ENCODE data around the gene PDE8B.

Gene PDE8B, protein sequence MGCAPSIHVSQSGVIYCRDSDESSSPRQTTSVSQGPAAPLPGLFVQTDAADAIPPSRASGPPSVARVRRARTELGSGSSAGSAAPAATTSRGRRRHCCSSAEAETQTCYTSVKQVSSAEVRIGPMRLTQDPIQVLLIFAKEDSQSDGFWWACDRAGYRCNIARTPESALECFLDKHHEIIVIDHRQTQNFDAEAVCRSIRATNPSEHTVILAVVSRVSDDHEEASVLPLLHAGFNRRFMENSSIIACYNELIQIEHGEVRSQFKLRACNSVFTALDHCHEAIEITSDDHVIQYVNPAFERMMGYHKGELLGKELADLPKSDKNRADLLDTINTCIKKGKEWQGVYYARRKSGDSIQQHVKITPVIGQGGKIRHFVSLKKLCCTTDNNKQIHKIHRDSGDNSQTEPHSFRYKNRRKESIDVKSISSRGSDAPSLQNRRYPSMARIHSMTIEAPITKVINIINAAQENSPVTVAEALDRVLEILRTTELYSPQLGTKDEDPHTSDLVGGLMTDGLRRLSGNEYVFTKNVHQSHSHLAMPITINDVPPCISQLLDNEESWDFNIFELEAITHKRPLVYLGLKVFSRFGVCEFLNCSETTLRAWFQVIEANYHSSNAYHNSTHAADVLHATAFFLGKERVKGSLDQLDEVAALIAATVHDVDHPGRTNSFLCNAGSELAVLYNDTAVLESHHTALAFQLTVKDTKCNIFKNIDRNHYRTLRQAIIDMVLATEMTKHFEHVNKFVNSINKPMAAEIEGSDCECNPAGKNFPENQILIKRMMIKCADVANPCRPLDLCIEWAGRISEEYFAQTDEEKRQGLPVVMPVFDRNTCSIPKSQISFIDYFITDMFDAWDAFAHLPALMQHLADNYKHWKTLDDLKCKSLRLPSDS

DNA sequence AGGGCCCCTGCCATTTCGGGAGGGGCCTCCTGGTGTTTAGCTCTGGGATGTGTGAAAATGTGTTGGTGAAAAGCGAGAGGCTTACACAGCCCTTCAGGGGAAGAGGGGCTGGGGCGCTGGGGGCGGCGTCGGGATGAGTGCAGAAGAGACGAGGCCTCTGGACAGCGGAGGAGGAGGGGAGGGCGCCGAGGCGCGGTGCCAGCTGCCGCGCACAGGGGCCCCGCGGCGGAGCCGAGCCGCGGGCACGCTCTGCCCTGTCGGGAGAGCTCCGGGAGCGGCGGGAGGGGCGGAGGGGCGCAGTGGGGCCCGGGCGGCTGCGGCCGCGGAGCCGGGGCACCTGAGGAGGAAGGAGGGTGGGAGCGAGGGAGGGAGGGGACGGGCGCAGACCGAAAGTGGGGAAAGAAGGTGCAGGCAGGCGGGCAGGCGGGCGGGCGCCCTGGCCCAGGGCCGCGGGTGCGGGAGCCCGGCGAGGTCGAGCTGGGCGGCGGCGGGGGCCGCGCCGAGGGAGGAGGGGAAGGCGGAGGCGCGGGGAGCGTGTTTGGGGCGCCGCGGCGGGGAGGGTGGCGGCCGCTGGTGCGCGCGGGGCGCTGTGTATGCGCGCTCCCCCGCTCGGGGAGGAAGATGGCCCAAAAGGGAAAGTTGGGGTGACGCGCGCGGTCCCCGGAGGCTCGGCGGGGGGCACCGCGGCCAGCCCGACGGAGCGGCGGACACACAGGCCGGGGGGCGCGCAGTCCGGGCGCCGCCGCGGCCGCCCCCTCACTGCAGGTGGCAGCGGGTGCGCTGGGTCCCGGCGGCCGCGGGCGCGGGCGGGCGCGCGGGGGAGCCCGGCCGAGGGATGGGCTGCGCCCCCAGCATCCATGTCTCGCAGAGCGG is at the start of gene PDE8B:
Gene PDE8B, plus strand, starts transcription at position 590 of the 873 bp plus-strand sequence. Its CDS starts 246 bp downstream, at position 836.
- DNase-seq (ENCODE audit: low read depth in 2 of 3, low spot score in 2 of 3), result no peak

DNA sequence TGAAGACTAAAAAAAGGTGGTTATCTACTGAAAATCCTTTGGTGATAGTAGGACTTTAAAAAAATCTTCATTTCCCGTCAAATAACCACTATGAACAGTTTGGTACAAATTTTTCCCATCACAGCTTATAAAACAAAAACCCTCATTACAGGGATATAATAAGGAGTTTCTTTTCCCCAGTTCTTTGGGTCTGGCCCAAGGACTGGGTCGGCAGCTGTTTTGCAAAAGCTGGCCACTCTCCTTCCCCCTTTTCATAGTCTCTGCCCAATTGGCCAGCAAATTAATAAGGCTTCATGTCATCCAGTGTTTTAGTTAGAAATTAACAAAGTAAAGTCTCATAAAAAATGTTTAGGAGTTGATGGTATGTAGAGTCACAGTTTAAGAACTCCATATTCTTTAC is 47.0 kb upstream of the PDE8B start:
- DNase-seq (ENCODE audit: low read depth in 2 of 3, low spot score in 2 of 3), result no peak

DNA sequence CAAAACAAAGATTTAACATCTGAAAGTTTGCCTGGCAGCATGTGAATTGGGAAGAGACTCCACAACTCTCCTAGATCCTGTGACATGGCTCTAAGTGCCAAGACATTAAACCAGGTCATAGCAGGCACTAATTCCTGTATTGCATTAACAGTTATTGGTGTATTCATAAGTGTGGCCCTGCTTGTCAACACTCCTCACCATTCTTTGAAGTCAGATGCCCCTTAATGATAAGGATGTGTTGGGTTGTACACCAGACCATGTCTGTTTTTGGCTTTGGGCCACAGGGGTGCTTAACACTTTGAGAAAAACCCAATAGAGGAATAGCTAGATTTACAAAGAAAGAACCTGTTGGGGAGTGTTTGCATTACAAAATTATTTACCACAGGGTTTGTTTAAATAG is 43.4 kb upstream of the PDE8B start:
- DNase-seq (ENCODE audit: low read depth in 2 of 3, low spot score in 2 of 3), result no peak

DNA sequence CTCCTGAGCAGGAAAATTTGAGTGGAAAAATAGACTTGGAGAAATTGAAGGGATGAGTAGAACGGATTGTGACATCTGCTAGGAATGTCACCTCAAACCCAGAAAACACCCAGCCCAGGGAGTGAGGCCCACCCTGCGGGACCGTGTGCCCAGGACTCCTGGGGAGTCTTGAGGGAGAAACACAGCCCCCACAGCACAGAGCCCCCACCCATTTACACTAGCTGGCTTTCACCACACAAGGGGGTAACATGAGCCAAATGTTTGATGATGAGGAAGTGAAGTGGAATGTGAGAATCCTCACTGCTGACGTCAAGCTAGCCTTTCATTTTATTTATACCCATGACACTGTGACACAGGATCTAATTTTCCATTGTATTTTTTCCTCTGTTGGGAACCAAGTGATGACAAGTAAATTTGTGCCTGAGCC is 42.8 kb upstream of the PDE8B start:
- DNase-seq (ENCODE audit: low read depth in 2 of 3, low spot score in 2 of 3), result no peak

DNA sequence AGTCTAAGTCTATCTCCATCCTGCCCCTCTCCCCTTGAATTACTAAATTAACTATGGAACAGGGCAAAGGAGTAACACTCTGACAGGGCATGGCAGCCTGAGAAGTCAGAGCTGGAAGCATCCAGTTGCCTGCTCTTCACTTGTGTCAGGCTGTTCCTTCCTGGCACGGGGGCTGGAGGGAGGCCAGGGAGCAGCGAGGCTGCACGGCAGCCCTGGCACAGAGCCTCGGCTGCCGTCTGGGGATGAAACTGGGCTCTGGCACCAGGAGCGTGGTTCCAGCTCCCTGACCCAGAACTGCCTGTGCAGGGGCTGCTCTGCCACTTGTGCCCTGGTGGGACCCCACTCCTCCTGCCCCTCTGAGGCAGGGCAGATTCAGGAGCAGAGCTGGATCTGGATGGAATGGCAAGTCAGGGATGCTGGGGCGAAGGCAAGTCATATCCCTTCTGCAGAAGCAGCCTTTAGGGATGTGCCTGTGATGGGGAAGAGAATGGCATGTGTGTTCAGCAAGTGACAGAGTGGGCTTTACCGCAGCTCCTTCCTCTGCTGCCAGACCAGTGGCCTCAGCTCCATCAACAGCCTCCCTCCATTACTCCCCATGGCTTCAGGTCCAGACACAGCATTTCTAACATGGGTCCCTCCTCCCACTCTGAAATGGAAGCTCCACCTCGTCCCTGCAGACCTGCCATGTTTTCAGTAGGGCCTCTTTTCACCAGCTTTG is 42.2 kb upstream of the PDE8B start:
- DNase-seq (ENCODE audit: low read depth in 2 of 3, low spot score in 2 of 3), result no peak

DNA sequence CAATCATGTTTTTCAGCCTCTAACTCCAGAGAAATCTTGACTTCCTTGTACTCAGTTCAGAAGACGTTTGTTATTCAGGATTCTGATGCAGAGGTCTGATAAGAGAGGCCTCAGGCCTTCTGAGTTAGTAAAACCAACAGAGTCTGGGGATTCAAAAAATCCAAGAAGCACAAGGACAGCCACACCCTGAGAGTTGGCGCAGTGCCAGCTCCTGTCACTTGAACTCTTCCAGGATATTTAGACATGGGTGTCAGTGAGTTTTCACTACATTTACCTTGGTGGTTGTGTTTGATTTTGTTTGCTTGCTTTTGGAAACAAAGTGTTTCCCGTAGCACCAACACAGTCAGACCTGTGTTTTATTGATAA is 41.6 kb upstream of the PDE8B start:
- DNase-seq (ENCODE audit: low read depth in 2 of 3, low spot score in 2 of 3), result no peak

DNA sequence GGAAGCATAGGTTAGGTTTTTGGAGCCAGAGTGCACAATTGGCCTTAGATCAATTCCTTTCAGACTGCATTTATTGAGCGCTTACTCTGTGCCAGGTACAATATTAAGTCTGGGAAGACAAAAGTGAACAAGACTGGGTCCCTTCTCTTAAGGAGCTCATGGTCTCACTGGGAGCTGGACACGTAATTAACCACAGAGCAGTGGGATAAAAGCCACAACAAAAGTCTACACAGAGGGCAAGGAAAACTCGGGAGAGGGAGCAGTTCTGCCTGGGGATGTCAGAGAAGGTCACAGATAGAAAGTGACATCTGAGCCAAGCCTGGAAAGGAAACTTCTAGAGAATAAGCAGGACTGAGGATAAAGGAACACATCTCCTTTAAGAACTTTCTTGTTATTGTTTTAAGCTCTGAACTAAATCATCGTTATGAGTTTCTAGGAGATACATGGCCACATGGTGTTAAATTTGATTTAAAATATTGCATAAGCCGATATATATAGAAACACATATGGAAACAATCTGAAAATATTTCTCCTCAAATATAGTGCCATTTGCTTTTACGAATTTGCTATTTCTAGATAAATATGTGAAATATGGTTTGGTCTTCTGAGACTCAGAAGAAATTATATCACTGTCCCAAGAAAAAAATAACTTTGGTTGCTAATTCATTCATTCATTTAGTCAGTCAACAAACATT is 40.1 kb upstream of the PDE8B start:
- no peak for DNase-seq (ENCODE audit: low read depth in 2 of 3, low spot score in 2 of 3)

DNA sequence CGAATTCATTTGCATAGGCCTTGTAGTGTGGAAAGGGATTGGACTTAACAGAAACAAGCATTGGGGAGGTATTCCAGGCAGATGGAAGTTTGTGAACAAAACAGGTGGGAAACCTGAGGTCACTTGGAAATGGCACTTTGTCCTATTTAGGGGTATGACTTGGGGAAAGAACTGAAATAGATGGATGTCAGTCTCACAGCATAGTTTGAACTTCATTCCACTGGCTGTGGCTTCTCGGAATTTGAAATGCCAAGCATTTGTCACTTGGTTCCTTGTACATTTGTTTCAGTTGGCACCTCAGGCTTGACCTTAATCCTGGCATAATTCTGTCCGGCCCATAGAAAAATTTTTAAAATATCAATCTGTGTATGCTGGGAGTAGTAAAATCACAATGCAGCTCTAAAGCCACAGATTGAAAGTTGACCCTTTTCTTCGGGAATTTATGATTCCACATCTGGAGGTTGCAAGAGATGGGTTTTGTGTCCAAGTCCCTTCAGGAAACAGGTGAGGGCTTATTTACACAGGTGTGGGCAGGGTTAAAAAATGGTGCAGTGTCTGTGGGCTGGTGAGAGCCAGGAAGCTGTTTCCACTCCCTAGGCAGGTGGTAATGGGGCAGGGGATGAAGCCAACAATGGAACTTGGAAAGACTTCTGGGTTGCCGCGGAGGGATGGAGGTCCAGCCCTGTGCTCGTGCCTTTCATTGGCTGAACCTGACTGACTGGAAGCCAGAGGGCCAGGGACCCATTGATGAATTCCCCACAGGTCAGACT is 39.2 kb upstream of the PDE8B start:
- DNase-seq (ENCODE audit: low read depth in 2 of 3, low spot score in 2 of 3), result no peak

DNA sequence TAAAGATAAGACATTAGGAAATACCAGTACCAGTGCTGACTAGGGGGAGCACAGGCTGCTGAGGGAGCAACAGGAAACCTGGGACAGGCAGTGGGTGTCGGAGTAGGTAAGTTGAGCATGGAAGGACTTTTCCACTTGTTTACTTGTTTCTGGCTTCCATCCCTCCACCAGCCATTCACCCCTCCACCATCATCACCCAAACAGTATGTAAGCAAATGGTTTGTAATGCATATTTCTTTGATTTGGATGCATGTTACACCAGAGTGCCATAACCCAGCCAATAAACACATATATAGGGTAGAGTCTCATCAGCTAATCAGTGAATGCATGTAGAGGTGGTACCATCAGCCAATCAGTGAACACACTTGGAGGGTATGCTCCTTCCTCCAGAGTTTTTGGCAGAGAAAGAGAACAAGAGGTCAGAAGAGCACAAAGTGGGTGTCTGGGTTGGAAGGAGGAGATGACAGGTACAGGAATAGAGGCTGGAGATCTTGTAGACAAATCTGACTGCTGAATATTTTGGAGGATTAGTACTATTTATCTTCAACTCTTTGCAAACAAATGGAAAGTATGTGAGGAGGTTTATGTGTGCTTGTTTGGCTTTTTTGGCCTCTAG is 37.7 kb upstream of the PDE8B start:
- DNase-seq (ENCODE audit: low read depth in 2 of 3, low spot score in 2 of 3), result no peak

DNA sequence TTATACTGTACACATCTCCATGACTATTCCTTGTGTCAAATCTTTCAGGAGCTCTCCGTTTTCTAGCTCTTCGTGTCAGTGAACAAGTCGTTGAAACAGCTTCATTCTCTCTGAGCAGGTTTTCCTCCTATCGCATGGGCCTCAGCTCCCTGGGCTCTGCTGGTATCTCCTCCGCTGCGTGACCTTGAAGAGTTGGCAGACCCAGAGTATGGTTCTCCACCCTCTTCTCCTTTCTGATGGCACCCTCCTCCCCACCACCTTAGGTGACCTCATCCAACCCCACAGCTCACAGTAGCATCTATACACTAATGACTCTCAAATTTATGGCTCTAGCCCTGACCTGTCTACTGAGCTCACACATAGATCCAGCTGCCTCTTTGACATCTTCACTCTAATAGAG is 36.0 kb upstream of the PDE8B start:
- no peak for DNase-seq (ENCODE audit: low read depth in 2 of 3, low spot score in 2 of 3)

DNA sequence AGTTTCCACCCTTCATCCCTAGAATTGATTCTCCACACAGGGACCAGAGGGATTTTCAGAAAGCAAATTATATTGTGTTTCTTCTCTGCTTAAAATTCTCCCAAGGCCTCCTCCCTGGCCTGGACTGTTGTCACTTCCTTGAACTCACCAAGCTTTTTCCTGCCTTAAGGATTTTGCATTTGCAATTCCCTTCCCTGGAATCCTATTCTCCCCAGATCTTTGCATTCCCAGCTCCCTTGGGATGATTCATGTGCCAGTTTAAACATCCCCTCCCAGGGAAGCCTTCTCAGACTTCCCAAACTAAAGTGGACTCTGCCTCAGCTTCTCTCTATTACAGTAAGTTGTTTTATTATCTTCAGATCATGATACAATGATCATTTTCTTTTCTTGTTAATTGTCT is 35.2 kb upstream of the PDE8B start:
- DNase-seq (ENCODE audit: low read depth in 2 of 3, low spot score in 2 of 3), result no peak

DNA sequence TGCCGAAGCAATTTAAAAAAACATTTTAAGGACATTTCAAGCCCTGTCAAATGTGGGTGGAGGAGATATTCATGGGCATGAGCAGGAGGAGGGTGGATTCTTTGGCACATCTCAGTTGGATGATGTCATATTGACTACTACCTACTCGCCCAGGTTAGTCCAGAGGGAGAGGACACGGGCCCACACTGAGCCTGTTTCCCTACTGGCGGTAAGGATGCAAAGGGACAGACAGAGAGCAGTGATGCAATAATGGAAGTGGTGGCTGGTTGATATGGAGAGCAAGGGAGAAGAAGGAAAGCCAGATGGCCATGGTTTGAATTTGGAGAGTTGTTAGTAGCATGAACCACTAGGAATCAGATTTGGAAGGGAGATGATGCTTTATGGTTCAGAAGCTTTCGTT is 34.1 kb upstream of the PDE8B start:
- no peak for DNase-seq (ENCODE audit: low read depth in 2 of 3, low spot score in 2 of 3)

DNA sequence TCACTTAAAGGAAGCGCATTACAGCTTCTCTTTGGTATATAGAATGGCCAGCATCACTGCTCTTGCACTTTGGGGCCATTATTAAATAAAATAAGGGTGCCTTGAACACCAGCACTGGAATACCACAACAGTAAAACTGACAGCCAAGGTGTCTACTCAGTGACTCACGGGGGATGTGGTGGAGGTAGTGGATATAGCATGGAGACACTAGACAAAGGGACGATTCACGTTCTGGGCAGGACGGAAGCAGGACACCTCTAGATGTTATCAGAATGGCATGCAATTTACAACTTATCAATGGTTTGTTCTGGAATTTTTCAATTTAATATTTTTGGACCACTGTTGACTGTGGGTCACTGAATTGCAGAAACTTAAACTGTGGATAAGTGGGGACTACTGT is 32.9 kb upstream of the PDE8B start:
- no peak for DNase-seq (ENCODE audit: low read depth in 2 of 3, low spot score in 2 of 3)

DNA sequence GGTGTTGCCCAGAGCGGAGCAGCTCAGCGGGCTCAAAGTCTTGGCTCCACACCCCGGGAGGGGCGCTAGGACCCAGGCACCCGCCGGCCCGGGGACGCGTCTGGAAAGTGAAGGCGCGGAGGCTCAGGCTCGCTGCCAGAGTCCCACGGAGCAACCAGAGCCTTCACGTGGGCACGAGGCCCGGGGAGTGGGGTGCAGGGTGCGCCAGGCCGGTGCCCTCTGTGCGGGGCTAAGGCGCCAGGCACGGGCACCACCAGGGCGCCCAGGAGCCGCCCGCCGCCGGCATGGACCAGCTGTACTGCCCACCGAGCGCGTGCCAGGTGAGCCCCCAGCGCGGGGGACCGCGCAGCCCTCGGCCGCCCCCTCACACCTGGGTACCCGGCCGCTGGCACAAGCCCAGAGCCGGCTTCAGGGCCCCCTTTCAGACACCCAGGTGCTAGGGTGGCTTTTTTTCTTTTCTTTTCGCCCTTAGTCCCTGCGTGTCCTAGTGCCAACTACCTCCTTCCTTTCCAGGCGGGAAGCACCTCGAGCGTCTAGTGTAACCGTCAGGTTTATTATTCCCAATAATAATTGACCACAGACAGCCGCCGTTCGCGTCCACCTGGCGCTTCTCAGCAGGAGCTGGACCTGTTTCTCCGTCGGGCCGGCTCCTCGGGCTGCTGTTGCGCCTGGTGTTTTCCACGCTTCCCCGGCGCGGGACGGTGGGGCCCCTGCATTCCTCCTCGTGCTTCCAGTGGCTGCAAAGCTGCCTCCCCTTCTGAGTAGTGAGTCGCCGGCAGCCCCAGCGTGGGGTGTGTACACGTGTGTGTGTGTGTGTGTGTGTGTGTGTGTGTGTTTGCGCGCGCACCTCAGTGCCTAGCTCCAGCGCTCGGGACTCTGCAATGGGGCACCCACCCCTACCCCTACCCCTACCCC is 30.1 kb upstream of the PDE8B start:
- DNase-seq (ENCODE audit: low read depth in 2 of 3, low spot score in 2 of 3), result no peak

DNA sequence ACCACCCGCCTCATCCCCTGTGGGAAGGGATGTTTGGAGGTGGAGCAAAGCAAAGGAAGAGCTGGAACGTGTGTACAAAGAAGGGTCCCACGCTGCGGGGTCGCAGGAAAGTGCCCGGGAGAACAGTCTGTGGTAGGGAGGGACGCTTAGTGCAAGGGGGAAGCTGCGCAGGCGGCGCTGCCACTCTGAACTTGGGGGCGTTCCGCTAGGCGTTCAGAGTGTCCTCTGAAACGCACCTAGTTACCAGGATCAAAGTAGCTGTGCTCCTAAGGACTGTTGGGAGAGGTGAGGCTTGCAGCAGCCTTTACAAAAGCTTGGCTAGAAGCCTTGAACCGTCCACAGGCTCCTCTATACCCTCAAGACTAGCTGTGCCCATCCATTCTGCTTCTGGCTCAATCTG is 29.3 kb upstream of the PDE8B start:
- no peak for DNase-seq (ENCODE audit: low read depth in 2 of 3, low spot score in 2 of 3)

DNA sequence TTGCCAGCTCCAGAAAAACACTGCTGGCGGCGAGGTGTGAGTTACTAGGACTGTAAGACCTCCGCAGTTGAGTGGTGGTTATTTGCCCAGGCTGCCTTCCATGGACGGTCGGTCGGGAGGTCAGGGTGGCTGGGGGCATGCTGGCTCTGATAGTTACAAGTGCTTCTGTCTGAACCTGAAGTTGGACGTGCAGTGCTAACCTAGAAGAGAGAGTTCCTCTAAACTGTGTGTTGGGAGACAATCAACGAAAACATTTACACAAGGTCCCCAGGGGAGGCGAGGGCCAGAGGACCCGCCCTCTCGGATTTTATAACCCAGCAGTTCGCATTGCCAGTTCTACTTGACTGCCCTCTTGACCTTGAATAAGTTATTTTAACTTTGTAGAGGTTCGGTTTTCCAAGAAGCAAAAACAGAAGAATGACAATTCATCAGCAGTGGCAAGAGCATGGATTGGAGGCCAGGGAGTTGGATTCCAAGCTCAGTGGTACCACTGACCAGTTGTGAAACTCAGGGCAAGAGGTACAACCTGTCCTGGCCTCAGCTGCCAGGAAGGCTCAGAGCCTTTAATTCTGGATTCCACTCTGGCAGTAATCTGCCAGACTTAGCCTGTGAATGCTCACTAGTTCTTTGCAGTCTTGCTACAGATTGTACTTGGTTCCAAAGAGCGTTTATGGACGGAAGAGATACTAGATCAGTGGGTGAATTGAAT is 28.7 kb upstream of the PDE8B start:
- DNase-seq (ENCODE audit: low read depth in 2 of 3, low spot score in 2 of 3), result no peak

DNA sequence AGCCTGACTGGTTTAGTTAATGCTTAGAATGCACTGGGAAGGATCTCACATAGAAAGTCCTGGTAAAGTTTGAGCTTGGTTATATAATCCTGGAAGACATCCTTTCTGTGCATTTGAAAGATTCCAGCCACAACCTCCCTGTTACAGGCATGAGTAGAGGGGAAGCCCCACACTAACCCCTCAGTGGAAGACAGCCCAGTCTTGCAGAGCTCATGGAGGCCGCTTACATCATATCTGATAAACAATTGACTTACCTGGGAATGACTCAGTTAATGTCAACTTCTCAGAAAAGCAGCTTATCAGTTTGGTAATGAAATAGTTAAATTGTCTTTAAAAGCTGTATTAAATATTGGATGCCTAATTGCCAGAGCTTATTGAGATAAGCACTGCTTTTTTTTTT is 28.1 kb upstream of the PDE8B start:
- DNase-seq (ENCODE audit: low read depth in 2 of 3, low spot score in 2 of 3), result no peak

Measured in activated CD8-positive, alpha-beta memory T cell treated with anti-CD3 and anti-CD28 coated beads for 48 hours (primary cell).